Transverse colon (tissue), 4 donors: Measurements from ENCODE around the gene WSCD2.

Source experiments
- EP300 ChIP-seq: sonication (generic); formaldehyde crosslinking; IDR thresholded peaks from one replicate; pipeline ENCODE4 v1.6.1; 2017; ENCODE audit warnings: antibody characterized with exemption, low read depth
- POLR2A ChIP-seq: fragments of 450-650 bp; IDR thresholded peaks from one replicate; pipeline ENCODE4 v1.6.1; 2016; ENCODE audit warnings: antibody characterized with exemption, mild to moderate bottlenecking, moderate library complexity
- POLR2AphosphoS5 ChIP-seq, 3 donors: sonication (generic); formaldehyde crosslinking; IDR thresholded peaks; one replicate each; pipeline ENCODE4 v1.6.1; 2016; ENCODE audit warnings: antibody characterized with exemption in 3 of 3
- TF ChIP-seq, protein P1 (sequence below), 5 experiments: fragments of 200-600 bp in 3 of 5; fragments of 450-650 bp in 2 of 5; sonication (generic) in 3 of 5; IDR thresholded peaks; 1 replicate in 2 of 5; 2 replicates in 3 of 5; pipeline ENCODE4 v1.5.1; 2016 to 2017; ENCODE audit warnings: antibody characterized with exemption in 5 of 5, inconsistent platforms in 3 of 5, mild to moderate bottlenecking in 2 of 5, moderate library complexity in 1 of 5

- TF ChIP-seq POLR2AphosphoS5 (IDR thresholded peaks at IDR 0.05): no peak
- TF ChIP-seq, protein P1, sequence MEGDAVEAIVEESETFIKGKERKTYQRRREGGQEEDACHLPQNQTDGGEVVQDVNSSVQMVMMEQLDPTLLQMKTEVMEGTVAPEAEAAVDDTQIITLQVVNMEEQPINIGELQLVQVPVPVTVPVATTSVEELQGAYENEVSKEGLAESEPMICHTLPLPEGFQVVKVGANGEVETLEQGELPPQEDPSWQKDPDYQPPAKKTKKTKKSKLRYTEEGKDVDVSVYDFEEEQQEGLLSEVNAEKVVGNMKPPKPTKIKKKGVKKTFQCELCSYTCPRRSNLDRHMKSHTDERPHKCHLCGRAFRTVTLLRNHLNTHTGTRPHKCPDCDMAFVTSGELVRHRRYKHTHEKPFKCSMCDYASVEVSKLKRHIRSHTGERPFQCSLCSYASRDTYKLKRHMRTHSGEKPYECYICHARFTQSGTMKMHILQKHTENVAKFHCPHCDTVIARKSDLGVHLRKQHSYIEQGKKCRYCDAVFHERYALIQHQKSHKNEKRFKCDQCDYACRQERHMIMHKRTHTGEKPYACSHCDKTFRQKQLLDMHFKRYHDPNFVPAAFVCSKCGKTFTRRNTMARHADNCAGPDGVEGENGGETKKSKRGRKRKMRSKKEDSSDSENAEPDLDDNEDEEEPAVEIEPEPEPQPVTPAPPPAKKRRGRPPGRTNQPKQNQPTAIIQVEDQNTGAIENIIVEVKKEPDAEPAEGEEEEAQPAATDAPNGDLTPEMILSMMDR (IDR thresholded peaks at IDR 0.05): no peak
- no peak for TF ChIP-seq EP300
- no peak for TF ChIP-seq POLR2A
These were observed 11.2 kb upstream of the WSCD2 start for GRCh38 chr12:108117902-108118301.
